PC-9 (cell line): ENCODE measurements around the gene APC.

Experiments
- CTCF ChIP-seq: fragments of 200-600 bp; sonication (generic); conservative IDR thresholded peaks from 2 replicates; pipeline ENCODE4 v1.6.1; 2017; ENCODE audit warnings: mixed run types, antibody characterized with exemption, mild to moderate bottlenecking, moderate library complexity
- EZH2 ChIP-seq: fragments of 200-600 bp; sonication (generic); IDR thresholded peaks from 2 replicates; pipeline ENCODE4 v1.8.0; 2017; ENCODE audit warnings: antibody characterized with exemption, low read depth

- TF ChIP-seq CTCF (no peak), EZH2 (no peak)
Observed at GRCh38 chr5:112733586-112733985, 4.1 kb upstream of the APC start.
